ACHN (cell line): Measurements from ENCODE around the gene PRLHR.
"Not testable (repeated sequence)": the region's sequence is repeated elsewhere in the genome, so short reads cannot be mapped to it uniquely, and the experiment has no call there.

ENCODE experiments used
- DNase-seq: peaks from one replicate; pipeline ENCODE4 v3.0.0-alpha.2; 2015
- in situ Hi-C: cut with HindIII; loops from 2 replicates; pipeline ENCODE4 v1.10.0; 2017; ENCODE audit warnings: low sequenced_read_pairs, low pct_ligation_motif_present, low pct_unique_long_range_greater_than_20kb

Gene PRLHR

GRCh38 chr10:118595598-118596425 lies at the start of gene PRLHR:
TSS of gene PRLHR (minus strand) at chr10:118595648. CDS start at chr10:118595244, 404 bp downstream.
- DNase-seq, result peak; percentile 37
- in situ Hi-C loops, result no loop called here

GRCh38 chr10:118642228-118642627 lies 46.8 kb upstream of the PRLHR start:
- no peak for DNase-seq
- in situ Hi-C loops, result no loop called here

DNA sequence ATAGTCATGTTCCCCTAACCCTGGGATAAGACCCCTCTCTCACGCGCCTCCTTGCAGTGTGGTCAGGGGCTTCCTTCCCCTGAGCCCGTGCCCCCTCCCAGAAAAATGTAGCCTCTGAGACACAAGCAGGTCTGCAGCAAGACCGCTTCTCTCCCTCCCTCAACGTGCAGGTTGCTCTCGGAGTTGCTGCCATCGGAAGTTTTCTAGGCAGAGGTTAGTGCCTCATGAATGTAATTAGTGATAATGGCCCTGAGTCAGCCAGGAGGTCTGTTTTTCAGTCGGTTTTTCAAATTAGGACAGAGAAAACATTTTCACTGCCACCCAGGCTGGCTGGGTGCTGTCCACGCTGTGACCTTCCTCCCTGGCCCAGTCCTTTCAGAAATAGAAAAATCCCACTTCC lies 43.2 kb upstream of the PRLHR start:
- in situ Hi-C loops, result no loop called here
- DNase-seq, result no peak

- in situ Hi-C loops, result no loop called here
- no peak for DNase-seq
Measured at GRCh38 chr10:118635674-118636402, 40.4 kb upstream of the PRLHR start.

DNA sequence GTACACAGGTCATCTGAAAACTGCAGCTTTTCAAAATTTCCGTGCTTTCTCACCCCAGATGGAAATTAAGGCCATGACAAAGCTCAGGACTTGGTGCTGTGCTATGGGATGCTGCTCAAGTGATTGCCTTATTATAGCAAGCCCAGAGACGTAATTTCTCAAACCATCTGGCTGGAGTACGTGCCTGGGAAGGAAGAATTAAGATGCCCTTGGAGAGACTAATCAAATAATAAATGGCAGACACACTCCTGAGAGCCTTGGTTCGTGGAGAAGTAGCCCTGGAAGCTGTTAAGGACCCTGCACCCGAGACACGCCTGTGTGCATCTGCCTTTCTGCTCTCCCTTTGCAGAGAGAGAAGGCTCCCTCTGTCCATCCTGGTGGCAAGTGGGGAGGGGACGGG lies 38.3 kb upstream of the PRLHR start:
- DNase-seq, result no peak
- in situ Hi-C loops, result no loop called here

GRCh38 chr10:118629211-118629610 lies 33.8 kb upstream of the PRLHR start:
- no peak for DNase-seq
- in situ Hi-C loops, result no loop called here

- in situ Hi-C loops, result no loop called here
- DNase-seq, result no peak
Measured at GRCh38 chr10:118628397-118628796, 32.9 kb upstream of the PRLHR start.

GRCh38 chr10:118626953-118627352 lies 31.5 kb upstream of the PRLHR start:
- in situ Hi-C loops, result no loop called here

DNA sequence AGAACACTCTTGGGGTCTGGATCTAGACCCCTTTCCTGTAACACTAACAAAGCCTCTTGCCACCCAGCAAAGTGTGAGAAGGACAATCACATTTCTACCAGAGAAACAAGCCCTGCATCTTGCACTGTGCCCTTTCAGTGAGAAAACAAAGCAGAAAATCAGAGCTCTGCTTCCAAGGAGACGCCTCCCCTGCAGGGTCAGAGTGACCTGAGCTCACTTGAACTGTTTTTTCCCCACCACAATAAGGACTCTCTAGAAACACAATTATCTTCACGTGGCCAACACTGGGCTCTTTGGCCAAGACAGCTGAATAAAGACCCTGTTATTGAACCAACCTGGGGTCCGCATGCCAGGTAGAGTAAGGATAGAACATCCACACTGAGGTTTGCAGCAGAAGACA lies 30.1 kb upstream of the PRLHR start:
- DNase-seq, result no peak
- in situ Hi-C loops, result no loop called here

More at GRCh38 chr10:118626953-118627352, 31.5 kb upstream of the PRLHR start:
- peak; percentile 4 for DNase-seq

DNA sequence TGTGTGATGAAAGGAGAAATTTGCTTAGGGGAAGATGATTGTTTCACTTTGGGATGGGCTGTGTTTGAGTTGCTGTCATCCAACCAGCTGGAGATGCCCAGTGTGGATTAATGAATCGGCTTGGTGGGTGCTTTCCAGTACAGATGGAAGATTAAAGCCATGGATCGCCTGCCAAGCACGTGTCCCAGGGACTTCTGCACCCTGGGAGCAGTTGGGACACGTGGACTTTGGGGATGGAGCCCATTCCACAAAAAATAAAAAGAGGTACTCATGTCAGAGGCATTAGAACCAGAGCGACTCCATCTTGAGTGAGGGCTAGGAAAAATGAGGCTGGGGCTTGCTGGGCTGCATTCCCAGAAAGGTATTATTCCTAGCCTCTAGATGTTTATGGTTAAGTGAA lies 29.3 kb upstream of the PRLHR start:
- in situ Hi-C loops, result no loop called here
- DNase-seq, result no peak

DNA sequence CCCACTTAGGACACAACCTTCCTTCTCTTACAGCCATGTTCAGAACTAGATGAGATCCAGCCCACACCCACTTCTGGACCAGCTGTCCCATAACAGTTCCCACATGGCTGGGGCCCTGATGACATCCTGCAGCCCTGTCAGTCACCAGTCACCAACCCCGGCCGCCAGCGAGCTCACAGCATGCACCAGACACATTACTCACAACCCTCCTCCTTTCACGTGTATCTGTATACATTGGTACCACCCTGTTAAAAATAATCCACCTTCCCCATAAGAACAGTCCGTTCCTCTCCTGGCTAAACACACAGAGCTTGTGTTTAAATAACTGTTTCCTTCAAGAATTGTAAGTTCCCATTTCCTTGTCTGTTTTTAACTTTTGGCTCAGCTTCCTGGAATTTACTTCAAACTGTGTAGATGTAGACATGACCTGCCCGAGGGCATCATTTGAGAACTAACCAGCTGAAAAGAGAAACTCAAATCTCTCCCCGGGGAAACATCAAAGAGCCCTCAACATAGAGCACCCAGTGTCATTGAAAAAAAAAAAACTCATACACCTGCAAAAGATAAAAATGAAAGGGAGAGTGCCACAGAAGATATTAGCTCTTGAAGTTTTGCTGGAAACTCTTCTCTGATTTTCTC lies 26.0 kb upstream of the PRLHR start:
- DNase-seq, result no peak
- in situ Hi-C loops, result no loop called here

DNA sequence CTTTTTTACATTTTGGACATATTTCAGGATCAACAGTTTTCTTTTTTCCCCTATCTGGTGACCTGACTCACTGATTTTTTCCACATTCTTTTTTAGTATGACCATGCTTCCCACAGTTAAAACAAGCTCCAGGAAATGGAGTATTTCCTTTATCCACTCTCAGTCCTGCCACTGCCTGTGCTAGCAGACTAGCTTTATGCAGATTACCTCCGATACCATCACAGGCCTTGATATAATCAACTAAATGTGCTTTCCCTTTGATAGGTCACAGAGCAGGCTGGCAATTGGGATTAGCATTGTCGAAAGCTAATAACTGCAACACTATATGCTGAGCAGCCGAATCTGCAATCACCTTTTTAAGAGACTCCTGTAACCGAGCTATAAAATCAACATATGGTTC lies 18.4 kb upstream of the PRLHR start:
- in situ Hi-C loops, DNase-seq: not testable (repeated sequence)

DNA sequence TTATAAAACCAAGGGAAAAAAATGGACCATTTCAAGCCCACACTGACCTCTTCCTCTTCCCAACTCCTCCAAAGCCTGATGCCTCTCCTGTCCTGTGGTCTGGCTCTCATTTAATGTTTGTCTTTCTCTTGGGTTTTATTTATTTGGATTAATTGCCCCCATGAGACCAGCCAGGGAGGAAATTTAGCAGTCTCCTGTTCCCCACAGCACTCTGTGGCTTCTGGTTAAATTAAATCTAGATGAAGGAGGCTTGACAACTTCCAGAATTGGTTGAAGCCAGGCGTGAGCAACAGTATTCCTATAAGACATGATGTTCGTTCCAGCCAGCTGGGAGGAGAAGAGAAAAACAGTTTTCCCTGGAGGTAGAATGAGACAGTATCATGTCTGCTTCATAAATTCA lies 15.1 kb upstream of the PRLHR start:
- no peak for DNase-seq
- in situ Hi-C loops, result no loop called here

DNA sequence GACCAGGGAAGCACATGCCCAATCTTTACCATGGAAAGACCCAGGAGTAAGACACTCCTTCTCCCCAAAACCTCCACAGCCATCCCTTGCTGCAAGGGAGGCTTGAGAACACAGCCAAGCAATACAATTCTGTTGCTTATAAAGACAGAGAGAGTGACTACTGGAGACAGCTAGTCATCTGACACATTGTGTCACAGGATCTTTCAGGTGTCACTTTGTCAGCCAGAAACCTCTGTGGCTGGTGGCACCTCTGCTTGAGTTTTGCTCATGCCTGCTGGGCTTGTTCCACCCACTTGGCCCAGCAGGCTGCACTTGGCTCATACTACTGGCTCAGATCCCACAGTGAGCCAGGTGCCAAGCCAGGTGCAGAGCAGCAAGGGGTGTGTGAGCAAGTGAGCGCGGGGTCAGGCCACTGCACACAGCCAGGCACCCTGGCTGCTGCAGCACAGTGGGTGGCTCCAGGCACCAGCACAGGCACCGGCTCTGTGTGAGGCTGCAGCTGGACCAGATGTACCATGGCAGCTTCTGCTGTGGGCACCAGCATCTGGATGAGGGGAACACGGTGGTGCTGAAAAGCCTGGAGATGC lies 12.4 kb upstream of the PRLHR start:
- in situ Hi-C loops, result no loop called here
- no peak for DNase-seq

- in situ Hi-C loops, result no loop called here
Measured at GRCh38 chr10:118605694-118606093, 10.2 kb upstream of the PRLHR start.

DNA sequence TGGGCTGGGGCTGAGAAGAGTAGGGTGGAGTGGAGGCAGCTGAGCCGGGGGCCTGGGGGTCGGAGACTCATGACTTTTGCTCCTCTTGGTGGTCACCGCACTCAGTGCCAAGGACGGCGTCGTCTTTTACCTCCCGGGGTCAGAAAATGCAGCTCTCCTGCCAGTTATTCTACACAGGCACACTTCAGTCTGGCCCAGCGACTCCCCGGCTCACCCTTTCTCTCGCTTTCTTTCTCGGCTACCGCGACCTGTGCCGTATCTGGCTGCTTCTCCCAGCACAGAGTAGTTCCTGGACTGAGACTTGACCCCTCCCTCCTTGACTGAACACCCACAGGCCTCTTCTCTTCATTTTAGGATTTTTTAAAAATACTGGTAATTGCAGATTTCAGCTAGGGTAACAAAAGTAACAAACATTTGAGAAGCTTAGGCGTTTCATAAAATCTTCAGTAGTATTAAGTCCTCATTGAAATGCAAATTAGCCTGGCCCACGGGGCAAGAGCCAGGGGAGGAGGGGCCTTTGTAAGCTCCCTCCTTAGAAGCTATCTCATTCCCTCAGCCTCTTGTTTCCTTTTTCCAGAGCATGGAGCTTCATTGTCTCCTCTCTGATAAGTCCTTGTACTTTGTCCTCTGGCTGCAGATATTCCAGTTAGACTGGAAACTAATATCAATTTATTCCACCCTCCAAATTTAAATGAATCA lies 1.1 kb upstream of the PRLHR start:
- in situ Hi-C loops, result no loop called here
- no peak for DNase-seq

More at GRCh38 chr10:118605694-118606093, 10.2 kb upstream of the PRLHR start:
- DNase-seq, result no peak

GRCh38 chr10:118595064-118595420 lies 406 bp downstream of the PRLHR start:
- in situ Hi-C loops, result no loop called here
- DNase-seq, result no peak

DNA sequence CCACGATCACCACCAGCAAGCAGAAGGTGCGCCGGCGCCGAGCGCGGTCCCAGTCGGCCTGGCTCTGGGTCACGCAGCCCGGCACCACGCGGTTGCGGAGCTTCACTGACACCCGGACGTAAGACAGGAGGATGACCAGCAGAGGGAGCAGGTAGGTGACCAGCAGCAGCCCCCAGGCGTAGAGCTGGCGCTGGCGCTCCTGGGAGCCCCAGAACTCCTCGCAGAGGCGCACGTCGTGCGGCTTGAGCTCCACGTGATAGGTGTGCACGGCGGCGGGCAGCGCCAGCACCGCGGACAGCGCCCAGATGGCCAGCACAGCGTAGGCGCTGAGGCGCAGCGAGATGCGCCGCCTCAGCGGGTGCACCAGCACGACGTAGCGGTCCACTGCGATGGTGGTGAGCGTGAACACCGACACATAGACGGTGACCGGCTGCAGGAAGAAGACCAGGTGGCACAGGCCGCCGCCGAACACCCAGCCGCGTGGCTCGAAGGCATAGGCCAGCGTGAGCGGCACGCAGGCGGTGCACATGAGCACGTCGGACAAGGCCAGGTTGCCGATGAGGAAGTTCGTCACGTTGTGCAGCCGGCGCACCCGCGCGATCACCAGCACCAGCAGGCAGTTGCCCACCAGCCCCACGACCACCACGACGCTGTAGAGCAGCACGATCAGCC lies 920 bp downstream of the PRLHR start:
- DNase-seq, result no peak
- in situ Hi-C loops, result no loop called here
